Activated naive CD4-positive, alpha-beta T cell treated with anti-CD3 and anti-CD28 coated beads, Interleukin-2, amount 50 U/mL, for 24 hours (primary cell): ENCODE results near the gene PLCG2.

Experiments used
- H3K27ac Mint-ChIP-seq: one replicate; pipeline ENCODE4 v1.8.0; 2021; ENCODE audit warnings: mild to moderate bottlenecking, mixed read lengths
- H3K27me3 Mint-ChIP-seq: one replicate; pipeline ENCODE4 v1.8.0; 2021; ENCODE audit warnings: mixed read lengths
- H3K36me3 Mint-ChIP-seq: one replicate; pipeline ENCODE4 v1.8.0; 2021; ENCODE audit warnings: mixed read lengths
- H3K4me1 Mint-ChIP-seq: one replicate; pipeline ENCODE4 v1.8.0; 2021; ENCODE audit warnings: mixed read lengths
- H3K4me3 Mint-ChIP-seq: one replicate; pipeline ENCODE4 v1.8.0; 2021; ENCODE audit warnings: mild to moderate bottlenecking, mixed read lengths
- H3K9me3 Mint-ChIP-seq: one replicate; pipeline ENCODE4 v1.8.0; 2021; ENCODE audit warnings: mixed read lengths

PLCG2 gene

DNA sequence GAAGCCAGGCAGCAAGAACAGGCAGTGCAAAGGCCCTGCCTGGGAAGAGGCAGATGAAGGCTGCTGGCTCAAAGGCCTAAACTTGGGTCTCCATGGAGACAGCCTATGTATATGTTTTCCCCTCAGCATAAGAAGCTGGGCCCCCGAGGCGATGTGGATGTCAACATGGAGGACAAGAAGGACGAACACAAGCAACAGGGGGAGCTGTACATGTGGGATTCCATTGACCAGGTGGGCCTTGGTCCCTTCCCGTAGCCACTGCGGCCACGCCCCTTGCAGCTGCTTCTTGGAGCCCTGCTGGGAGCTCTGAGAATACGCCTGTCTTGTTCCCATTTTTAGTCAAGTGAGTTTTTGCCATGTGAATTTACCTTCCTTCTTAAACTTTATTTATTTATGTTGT, 126.2 kb downstream of the PLCG2 start:
- H3K4me3 Mint-ChIP-seq: no peak overlapping the region
- peaks cover 1% of the 10 kb centered on the region for H3K27me3 Mint-ChIP-seq
- H3K9me3 Mint-ChIP-seq: no peaks in the 10 kb centered on the region
- no peak overlapping the region for H3K27ac Mint-ChIP-seq
- H3K4me1 Mint-ChIP-seq: no peaks in the 10 kb centered on the region
- no peaks in the 10 kb centered on the region for H3K36me3 Mint-ChIP-seq

DNA sequence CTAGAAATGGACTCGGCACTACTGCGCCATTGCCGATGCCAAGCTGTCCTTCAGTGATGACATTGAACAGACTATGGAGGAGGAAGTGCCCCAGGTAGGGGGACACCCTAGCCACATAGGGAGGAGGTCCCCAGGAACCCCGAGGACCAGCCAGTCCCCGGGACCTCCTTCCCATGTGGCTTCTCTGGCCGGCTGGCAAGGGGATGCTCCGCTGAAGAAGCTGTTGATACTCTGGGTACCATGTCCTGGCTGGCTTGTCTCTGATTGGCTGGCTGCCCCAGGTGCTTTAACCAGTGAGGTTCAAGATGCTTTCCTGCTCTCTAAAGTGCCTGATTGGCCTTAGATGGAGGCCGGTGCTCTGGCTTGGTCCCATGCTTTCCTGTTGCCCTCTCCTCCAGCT, 128.6 kb downstream of the PLCG2 start:
- no peaks in the 10 kb centered on the region for H3K4me1 Mint-ChIP-seq
- no peaks in the 10 kb centered on the region for H3K9me3 Mint-ChIP-seq
- H3K27me3 Mint-ChIP-seq: peaks cover 1% of the 10 kb centered on the region
- H3K36me3 Mint-ChIP-seq: no peaks in the 10 kb centered on the region
- H3K4me3 Mint-ChIP-seq: no peak overlapping the region
- no peak overlapping the region for H3K27ac Mint-ChIP-seq

DNA sequence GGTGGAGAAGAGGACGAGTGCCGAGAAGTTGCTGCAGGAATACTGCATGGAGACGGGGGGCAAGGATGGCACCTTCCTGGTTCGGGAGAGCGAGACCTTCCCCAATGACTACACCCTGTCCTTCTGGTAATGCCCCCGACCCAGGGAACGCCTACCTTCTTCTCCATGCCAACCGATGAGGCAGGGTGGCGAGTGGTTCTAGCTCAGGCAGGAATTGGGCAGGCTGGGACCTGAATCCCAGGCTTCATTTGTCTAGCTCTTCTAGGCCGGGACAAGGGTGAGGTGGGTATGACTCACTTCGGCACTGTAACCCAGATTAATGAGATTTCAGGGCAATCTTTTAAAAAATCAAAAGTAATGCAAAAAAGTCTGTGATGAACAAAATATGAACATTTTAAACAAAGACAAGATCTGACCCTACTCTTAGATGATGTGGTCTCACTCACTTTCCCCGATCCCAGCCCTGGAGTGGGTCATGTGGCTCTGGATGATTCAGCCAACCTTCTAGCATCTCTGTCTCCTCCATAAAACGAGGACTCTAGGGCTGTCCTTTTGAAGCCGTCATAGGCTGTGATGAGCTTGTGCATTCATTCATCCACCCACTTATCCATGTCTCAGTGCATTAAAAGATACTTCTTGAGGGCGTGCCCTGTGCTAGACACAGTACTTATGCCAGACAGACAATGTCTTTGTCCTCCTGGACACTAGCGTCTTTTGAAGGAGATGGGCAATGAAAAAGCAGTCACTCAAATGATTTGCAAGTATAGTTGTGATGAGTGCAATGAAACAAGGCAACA, 129.6 kb downstream of the PLCG2 start:
- Mint-ChIP-seq H3K4me3 (no peak overlapping the region), H3K27ac (no peak overlapping the region), H3K36me3 (no peaks in the 10 kb centered on the region), H3K4me1 (no peaks in the 10 kb centered on the region), H3K27me3 (peaks cover 1% of the 10 kb centered on the region), H3K9me3 (no peaks in the 10 kb centered on the region)

DNA sequence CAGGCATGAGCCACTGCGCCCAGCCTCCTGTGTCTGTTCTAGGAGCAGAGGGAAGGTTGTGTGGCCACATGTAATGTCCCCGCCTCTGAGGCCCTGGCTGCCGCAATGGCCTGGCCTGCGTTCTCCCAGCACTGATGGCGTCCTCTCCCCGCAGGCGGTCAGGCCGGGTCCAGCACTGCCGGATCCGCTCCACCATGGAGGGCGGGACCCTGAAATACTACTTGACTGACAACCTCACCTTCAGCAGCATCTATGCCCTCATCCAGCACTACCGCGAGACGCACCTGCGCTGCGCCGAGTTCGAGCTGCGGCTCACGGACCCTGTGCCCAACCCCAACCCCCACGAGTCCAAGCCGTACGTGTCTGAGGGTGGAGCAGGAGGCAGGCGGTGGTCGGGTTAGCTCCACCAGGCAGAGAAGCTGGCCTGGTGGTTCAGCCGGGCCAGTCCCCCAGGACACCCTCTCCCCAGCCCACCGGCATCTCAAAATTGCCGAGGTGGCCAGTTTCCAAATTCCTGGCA, 131.3 kb downstream of the PLCG2 start:
- Mint-ChIP-seq H3K36me3 (no peaks in the 10 kb centered on the region), H3K9me3 (no peaks in the 10 kb centered on the region), H3K4me3 (no peak overlapping the region), H3K4me1 (no peaks in the 10 kb centered on the region), H3K27ac (no peak overlapping the region), H3K27me3 (peaks cover 1% of the 10 kb centered on the region)

DNA sequence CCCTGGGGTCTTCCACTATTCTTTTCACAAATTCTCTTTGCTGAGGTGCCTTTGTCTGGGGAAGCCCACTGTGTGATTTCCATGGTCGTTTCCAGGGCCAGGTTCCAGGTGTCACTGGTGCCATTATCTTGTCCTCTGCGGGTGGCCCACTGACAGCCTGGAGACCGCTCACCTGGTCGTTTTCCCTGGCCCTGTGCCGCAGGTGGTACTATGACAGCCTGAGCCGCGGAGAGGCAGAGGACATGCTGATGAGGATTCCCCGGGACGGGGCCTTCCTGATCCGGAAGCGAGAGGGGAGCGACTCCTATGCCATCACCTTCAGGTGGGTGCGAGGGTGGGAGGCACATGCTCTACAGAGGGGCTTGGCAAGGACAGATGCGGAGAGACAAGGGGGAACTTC, 133.3 kb downstream of the PLCG2 start:
- Mint-ChIP-seq H3K4me3 (no peak overlapping the region), H3K9me3 (no peaks in the 10 kb centered on the region), H3K36me3 (no peaks in the 10 kb centered on the region), H3K27ac (no peak overlapping the region), H3K27me3 (peaks cover 1% of the 10 kb centered on the region), H3K4me1 (no peaks in the 10 kb centered on the region)

DNA sequence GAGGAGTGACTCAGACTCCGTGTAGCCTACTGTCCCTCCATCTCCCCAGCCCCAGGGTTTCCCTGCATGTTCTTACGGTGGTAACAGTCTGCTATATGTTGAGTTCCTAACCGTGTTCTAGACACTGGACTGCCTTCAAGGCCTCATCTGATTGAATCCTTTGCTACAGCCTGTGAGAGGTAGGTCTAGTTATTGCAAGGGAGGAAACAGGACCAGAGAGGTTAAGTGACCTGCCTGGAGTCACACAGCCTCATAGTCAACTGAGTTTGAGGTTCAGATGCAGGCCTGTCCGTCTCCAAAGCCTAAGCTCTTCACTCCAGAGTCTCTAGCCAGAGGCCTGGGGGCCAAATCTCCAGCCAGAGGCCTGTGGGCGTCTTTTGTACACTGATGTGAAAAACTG, 134.1 kb downstream of the PLCG2 start:
- no peaks in the 10 kb centered on the region for H3K36me3 Mint-ChIP-seq

DNA sequence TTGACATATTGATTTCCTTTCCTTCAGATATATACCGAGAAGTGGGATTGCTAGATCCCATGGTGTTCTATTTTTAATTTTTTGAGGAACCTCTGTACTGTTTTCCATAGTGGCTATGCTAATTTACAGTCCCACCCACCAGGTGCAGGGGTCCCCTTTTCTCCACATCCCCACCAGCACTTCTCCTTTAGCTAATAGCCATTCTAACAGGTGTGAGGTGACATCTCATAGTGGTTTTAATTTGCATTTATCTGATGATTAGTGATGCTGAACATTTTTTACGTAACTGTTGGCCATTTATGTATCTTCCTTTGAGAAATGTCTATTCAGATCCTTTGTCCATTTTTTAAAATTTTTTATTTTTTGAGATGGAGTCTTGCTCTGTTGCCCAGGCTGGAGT, 138.3 kb downstream of the PLCG2 start:
- Mint-ChIP-seq H3K27ac (no peak overlapping the region), H3K27me3 (peaks cover 3% of the 10 kb centered on the region), H3K9me3 (no peaks in the 10 kb centered on the region), H3K4me3 (no peak overlapping the region), H3K36me3 (no peaks in the 10 kb centered on the region), H3K4me1 (no peaks in the 10 kb centered on the region)

More for the DNA sequence above, 134.1 kb downstream of the PLCG2 start:
- H3K4me3 Mint-ChIP-seq: no peak overlapping the region
- no peaks in the 10 kb centered on the region for H3K9me3 Mint-ChIP-seq
- H3K27me3 Mint-ChIP-seq: peaks cover 1% of the 10 kb centered on the region
- H3K4me1 Mint-ChIP-seq: no peaks in the 10 kb centered on the region
- H3K27ac Mint-ChIP-seq: no peak overlapping the region

DNA sequence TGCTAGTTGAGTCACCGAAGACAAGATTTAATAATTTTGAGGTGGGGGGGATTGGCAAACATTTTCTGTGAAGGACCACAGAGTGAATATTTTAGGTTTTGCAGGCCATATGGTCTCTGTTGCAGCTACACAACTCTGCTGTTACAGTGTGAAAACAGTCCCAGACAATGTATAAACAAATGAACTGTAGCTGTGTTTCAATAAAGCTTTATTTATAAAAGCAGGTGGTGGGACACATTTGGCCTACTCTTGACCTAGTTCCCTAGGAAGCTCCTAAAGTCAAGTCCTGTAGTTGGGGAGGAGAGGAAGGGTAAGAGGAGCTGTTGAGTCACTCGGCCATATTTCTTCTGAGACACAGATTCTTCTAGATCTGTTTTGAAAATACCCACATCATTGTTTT, 139.8 kb downstream of the PLCG2 start:
- no peaks in the 10 kb centered on the region for H3K9me3 Mint-ChIP-seq
- no peaks in the 10 kb centered on the region for H3K4me1 Mint-ChIP-seq

DNA sequence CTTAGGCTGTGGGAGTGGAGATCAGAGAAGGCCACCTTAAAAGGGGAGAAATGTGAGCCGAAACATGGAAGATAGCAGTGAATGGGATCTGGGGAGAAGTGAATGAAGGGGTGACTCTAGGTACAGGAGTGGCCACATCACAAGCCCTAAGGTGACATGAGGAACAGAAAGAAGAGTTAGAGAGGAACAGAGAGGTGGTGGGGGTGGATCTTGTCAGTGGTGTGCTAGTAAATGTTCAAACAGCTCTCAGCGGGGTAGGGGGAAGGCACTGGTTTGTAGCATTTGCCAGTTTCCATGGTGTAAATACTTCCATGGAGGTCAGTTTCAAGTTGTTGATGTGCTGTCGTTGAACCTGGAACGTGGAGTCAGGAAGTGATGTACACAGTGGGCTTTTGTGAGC, 141.4 kb downstream of the PLCG2 start:
- Mint-ChIP-seq H3K4me3 (no peak overlapping the region), H3K4me1 (no peaks in the 10 kb centered on the region), H3K36me3 (no peaks in the 10 kb centered on the region), H3K27me3 (peaks cover 3% of the 10 kb centered on the region), H3K9me3 (no peaks in the 10 kb centered on the region), H3K27ac (no peak overlapping the region)

More for the DNA sequence above, 139.8 kb downstream of the PLCG2 start:
- Mint-ChIP-seq H3K4me3 (no peak overlapping the region), H3K27me3 (peaks cover 3% of the 10 kb centered on the region), H3K27ac (no peak overlapping the region), H3K36me3 (no peaks in the 10 kb centered on the region)

DNA sequence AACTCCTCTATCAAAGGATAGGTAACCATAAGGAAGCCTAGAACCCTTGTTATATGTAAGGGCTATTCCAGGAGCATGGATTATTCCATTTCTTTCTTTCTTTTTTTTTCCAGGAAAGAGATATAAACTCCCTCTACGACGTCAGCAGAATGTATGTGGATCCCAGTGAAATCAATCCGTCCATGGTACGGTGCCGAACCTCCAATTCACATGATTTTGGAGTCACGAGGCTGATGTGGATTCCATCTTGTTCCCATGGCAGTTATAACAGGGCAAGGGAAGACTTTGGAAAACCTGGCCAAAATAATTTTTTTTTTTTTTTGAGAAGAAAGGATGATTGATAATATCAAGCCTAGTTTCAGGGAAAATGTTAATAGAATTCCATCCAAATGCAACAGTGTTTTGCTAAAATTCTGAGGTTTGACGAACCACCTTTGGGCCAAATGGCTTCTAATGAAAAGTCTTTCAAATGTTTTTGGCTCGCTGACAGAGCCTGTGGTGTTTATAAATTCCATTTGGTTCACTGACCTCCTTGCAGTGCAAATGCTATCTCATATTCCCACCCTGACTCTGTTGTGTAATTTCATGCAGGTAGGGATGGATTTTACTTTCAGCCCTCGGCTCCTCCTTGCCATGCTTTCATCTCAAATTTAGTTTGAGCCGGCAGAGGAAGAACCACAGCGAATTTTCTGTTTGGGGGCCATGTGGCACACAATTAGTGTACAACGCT, 142.2 kb downstream of the PLCG2 start:
- peaks cover 3% of the 10 kb centered on the region for H3K27me3 Mint-ChIP-seq
- no peak overlapping the region for H3K27ac Mint-ChIP-seq
- H3K36me3 Mint-ChIP-seq: no peaks in the 10 kb centered on the region
- H3K9me3 Mint-ChIP-seq: no peaks in the 10 kb centered on the region
- no peak overlapping the region for H3K4me3 Mint-ChIP-seq
- no peaks in the 10 kb centered on the region for H3K4me1 Mint-ChIP-seq

DNA sequence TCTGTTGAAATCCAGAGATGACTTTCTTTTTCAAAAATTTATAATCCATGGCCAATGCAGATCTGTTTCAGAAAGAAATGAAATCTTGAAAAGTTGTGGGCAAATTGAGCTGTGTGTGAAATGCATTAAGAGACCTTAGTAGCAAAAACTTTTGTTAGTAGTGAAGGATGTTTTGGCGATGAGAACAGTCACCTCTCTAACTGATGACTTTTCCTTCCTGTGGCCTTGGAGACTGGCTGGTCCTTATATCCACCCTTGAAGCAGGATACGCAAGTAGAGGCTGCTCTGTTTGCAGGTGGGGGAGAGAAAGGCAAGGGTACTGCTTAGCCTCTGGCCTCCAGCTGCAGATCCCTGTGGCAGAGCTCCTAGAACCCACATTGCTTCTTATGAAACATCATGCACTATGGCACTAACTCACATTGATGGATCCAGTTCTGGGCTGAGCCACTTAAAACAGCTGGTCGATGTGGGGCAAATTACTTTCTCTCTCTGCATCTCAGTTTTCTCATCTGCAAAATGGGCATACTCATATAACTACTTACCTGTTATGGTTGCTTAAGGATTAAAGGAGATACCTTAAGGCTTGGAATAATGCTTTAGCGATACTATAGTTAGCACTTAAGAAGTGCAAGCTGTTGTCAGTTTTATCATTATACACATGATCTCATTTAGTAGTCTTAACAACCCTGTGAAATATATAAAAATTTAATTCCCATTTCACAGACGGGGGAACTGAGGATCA, 142.9 kb downstream of the PLCG2 start:
- Mint-ChIP-seq H3K27me3 (peaks cover 2% of the 10 kb centered on the region), H3K4me3 (no peak overlapping the region)

DNA sequence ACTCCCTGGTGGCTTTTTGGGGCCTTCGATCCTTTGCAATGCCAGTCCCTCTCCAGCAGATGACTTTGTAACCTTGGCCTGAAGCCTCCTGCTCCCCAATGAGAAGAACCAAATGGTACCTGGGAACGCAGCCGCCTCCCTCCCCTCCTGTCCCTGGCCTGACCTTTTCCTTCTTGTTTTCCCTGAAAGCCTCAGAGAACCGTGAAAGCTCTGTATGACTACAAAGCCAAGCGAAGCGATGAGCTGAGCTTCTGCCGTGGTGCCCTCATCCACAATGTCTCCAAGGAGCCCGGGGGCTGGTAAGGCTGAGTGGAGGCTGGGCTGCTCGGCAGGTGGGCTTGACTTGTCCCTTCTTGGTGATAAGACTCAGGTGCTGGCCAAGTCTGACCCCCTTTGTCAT, 144.2 kb downstream of the PLCG2 start:
- no peaks in the 10 kb centered on the region for H3K9me3 Mint-ChIP-seq
- no peaks in the 10 kb centered on the region for H3K4me1 Mint-ChIP-seq
- peaks cover 2% of the 10 kb centered on the region for H3K27me3 Mint-ChIP-seq
- H3K36me3 Mint-ChIP-seq: no peaks in the 10 kb centered on the region
- no peak overlapping the region for H3K27ac Mint-ChIP-seq
- H3K4me3 Mint-ChIP-seq: no peak overlapping the region

More for the DNA sequence above, 142.9 kb downstream of the PLCG2 start:
- H3K9me3 Mint-ChIP-seq: no peaks in the 10 kb centered on the region
- H3K4me1 Mint-ChIP-seq: no peaks in the 10 kb centered on the region
- no peaks in the 10 kb centered on the region for H3K36me3 Mint-ChIP-seq
- no peak overlapping the region for H3K27ac Mint-ChIP-seq

DNA sequence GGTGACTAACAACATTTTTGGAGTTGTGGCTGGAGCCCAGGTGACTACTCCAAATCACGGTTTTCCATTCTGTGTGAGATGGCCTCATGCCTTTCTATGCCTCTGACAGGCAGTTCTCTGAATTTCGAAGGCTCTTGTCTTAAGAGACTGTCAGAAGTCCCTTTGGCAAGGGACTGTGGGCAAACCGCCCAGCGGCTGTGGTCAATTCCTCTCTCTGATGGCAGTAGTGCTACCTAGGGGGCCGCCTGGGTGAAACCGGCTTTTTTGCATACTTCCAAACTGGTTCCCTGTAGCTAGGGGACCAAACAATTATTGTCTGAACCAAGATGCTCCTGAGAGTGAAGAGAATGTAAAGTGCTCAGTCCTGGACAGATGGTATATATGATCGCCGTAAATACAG, 145.9 kb downstream of the PLCG2 start:
- H3K4me3 Mint-ChIP-seq: no peak overlapping the region
- H3K9me3 Mint-ChIP-seq: no peaks in the 10 kb centered on the region
- no peaks in the 10 kb centered on the region for H3K4me1 Mint-ChIP-seq
- H3K27me3 Mint-ChIP-seq: no peaks in the 10 kb centered on the region
- no peak overlapping the region for H3K27ac Mint-ChIP-seq
- H3K36me3 Mint-ChIP-seq: no peaks in the 10 kb centered on the region

DNA sequence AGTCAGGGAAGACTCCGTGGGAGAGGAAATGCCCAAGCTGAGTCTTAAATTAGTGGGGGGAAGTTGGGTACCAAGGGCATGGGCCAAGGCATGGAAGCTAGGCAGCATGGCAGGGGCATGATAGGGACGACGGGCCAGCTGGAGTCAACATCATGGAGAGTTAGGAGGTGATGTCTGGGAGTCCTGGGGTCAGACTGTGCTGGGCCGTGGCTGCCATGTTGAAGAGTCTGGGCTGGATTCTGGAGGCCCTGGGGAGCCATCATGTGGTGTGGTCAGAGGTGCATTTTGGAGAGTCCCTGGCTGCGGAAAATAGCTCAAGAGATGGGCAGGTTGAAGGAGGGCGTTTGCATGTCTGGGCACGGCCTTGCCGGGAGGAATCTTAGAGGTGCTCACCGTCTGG, 146.9 kb downstream of the PLCG2 start:
- no peaks in the 10 kb centered on the region for H3K27me3 Mint-ChIP-seq
- H3K4me3 Mint-ChIP-seq: no peak overlapping the region
- no peak overlapping the region for H3K27ac Mint-ChIP-seq
- H3K9me3 Mint-ChIP-seq: no peaks in the 10 kb centered on the region
- no peaks in the 10 kb centered on the region for H3K4me1 Mint-ChIP-seq
- H3K36me3 Mint-ChIP-seq: no peaks in the 10 kb centered on the region

DNA sequence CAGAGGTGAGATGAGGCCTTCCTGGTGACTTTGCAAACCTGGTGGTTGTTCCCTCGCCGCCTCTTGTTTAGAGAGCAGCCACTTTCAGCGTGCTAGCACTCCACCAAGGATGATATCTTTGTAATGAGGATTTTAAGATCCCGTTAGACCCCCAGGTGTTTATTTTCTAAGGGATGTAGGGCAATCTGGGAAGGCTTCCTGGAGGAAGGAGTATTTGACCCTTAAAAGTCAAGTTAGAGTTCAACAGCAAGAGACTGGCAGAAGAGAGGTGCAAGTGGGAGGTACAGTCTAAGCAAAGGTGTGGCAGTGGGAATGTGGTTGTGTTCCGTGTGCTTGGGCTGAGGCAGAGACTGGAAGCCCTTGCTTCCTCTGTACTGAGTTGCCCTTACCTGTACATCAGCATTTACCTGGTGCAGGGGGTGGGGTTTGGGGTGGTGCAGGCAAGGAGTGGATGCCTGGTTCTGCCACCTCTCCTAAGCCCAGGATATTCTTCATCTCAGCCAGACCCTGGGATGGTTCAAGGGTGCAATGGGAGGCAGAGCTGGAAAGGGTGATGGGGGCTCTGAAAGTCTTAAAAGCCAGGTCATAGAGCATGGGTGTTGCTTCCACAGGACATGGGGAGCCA, 148.6 kb downstream of the PLCG2 start:
- Mint-ChIP-seq H3K4me3 (no peak overlapping the region), H3K27me3 (no peaks in the 10 kb centered on the region), H3K4me1 (no peaks in the 10 kb centered on the region), H3K9me3 (no peaks in the 10 kb centered on the region), H3K36me3 (no peaks in the 10 kb centered on the region), H3K27ac (no peak overlapping the region)
